Stimulated activated naive CD4-positive, alpha-beta T cell (primary cell): Measurements from ENCODE around the gene LIG4.
A peak's percentile ranks its signal among the peaks of the same experiment; 100 is the strongest.

Experiments used
- DNase-seq, 6 experiments: peaks; one replicate each; lab custom pipeline; 2025; lab: John Stamatoyannopoulos, UW

The LIG4 gene

DNA sequence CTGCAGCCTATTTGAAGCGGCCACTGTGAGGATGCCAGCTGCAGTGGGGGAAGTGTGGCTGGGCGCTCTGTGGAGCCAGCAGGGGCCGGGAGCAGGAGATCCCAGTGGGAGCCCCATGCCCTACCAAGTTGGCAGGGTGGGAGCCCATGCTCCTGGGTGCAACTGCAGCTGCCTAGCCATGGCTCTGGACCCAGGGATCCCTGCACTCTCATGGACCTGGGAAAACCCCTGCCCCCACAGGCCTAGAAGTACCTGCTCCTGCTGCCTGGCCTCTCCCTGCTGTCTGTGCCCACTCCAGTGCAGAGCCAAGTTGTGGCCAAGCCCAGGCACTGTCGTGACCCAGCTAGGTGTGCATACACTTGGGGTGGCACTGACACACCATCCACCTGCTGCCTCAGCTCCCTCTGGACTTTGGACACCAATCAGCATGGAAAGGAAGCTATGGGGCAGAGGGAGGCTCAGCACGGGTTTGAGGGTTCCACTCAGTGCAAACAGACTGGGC, 20.9 kb downstream of the LIG4 start:
- DNase-seq: no peak

DNA sequence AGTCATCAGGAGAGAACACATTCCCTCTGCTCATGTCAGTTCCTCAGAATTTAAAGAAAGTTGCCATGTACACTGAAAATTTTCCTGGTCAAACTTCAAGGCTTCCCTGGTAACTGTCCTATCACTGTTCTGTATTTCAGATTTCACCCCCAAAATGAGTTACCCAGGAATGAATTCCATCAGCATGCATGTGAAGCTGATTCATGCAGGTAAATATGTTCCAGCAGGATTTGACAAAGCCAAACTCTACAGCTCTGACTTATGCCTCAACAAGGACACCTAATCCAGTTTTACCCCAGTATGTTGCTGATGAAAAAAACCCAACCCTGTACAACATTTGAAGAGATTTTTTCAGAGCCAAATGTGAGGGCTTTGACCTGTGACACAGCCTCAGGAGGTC, 21.5 kb downstream of the LIG4 start:
- no peak for DNase-seq

DNA sequence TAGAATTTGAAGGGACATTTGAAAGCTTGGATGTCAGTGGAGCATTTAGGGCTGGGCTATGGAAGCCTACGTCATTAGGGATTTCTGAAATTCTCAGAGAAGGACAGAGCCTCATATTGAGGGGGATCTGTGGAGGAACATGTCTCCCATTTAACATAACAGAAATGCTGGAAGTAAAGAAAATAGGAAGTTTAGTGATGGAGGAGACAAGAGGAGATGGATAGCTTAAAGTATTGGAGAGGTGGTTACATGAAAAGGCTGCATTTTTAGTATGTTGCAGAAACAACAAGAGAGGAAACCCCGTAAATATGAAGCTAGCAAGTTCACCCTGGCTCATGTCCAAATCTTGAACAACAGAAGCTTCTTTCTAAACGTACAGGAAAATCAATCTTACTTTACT, 24.4 kb downstream of the LIG4 start:
- no peak for DNase-seq

DNA sequence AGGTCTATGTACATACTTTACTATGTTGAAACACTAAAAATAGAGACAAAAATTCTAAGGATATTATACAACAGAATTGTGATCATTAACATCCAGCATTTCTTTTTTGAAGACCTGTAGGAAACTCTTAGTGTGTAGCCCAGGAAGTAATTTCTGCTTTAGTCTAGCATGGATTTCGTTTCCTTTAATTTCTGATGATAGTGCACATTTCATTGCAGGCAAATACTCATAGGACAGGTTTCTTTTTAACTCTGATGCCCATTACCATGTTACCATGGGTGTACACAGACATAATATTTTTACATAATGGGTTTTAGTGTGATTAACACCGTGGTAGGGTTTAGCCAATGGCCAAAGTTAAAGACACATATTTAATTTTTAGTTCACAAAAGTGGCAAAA, 27.1 kb downstream of the LIG4 start:
- DNase-seq: no peak

DNA sequence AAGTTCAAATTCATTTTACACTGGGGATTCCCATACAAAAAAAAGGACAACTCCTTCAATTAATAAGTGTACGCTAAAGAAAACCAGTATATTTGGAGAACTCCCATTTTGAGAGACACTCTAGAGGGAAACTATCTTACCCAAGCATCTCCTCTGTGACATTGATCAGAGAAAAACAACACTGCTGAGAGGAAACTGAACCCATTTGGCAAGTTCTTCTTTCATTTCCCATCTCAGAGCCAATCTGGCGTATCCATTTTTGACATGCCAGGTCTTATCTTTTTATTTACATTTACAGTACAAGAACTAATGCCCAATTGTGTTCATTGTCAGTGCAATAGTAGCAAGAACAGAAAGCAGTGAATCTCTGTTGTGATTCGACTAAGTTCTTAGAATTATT, 30.1 kb downstream of the LIG4 start:
- DNase-seq: no peak

DNA sequence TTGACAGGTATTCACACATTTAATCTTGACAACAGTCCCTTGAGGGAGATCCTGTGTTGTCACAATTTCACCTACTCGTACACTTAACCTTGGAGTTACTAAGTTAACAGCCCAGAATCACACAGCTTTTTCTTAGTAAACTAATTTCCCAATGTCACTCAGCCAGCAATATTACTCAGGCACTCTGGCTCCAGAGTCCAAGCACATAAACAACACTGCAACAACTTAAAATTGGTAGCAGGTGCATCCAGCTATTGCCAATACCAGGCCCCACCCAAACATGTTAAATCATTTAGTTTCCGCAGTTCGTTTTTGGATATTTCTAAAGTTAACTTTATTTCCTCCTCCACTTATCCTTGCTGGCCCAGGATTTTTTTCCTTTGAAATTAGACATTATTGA, 32.7 kb downstream of the LIG4 start:
- DNase-seq: no peak

DNA sequence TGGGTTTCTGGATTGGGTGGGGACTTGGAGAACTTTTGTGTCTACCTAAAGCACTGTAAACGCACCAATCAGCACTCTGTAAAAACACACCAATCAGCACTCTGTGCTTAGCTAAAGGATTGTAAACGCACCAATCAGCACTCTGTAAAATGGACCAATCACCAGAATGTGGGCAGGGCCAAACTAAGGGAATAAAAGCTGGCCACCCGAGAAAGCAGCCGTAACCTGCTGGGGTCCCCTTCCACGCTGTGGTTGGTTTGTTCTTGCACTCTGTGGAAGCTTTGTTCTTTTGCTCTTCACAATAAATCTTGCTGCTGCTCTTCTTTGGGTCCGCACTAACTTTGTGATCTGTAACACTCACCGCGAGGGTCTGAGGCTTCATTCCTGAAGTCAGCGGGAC, 37.3 kb downstream of the LIG4 start:
- DNase-seq: no peak

DNA sequence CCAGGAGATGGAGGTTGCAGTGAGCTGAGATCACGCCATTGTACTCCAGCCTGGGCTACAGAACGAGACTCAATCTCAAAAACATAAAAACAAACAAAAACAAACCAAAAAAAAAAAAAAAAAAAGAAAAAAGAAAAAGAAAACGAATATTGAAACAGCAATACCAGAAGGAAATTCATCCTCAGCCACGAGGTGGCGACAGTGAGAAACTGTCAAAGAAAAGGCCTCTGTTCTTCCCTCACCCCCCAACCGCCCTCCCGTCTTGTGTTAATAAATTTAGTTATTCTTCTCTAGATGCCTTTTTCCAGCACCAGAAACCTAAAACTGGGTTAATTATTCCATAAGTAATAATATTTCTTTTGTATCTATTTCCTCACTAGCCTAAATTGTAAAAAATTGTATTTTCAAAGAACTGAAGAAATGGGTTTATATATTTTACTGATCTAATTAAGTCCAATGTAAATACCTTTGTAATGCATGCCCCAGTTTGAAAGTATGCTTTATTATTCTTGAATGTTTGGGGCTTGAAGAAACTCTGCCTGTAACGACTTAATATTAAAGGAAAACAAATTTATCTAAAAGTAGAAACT, 38.6 kb downstream of the LIG4 start:
- peak in 5 of 6 experiments; percentile 14 to 34 (median 24) for DNase-seq

DNA sequence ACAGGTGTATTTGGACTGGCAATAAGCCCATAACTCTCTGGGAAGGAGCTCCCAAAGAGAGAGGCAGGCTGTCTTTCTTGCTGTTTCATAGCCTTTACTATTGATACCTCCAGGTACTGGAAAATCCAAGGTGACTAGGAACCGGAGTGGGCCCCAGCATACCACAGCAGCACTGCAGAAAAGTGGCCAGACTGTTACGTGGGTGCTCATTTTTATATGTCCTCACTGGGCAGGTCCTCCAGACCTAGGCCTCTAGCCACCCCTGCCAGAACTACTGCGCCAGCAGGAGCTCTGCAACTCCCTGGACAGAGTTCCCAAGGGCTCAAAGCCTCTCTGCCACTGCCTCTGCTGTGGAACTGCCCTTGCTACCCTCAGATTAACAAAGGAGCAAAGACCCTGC, 46.4 kb downstream of the LIG4 start:
- DNase-seq: no peak

DNA sequence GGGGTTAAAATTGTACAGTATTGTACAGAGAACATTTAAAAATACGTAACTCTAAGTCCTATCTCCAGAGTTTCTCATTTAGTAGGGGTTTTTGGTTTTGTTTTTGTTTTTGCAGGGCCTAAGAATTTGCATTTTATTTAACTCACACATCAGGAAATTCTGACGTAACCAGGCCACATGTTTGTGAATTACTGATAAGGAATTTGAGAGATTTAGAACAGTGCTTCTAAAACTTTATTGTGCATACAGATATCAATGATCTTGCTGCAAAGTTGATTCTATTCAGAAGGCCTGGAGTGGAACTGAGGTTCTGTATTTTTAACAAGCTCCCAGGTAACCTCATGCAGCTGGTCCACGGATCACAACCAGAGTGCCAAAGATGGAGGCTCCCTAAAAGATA, 49.3 kb downstream of the LIG4 start:
- DNase-seq: no peak

DNA sequence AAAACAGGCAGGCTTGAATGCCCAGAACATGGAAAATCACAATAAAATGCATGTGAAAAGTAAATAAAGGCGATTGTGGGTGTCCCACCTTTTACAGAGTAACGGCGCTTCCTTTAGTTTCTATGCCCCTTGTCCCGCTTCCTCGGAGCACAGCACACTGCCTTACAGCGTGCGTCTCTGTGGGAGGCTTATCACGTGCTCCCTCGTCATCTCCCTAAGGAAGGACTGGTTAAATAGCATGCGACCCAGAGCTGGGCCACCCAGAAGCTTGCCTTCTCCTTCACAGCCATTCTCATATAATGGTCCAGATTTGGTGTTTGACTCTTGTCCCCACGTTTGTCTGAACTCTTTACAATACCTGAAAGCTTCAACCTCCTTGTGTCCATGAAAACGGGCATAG, 56.6 kb downstream of the LIG4 start:
- DNase-seq: no peak
